HCT116 (cell line): ENCODE data around the gene SUCLG2. TPM values are rescaled to one million over a fixed set of nuclear protein-coding genes. Genes with fewer than 3 reads are reported as not detected.

Source experiments
- ATAC-seq: fragments of 200-7000 bp; cut with Tn5 transposase; 2 replicates; pipeline ENCODE4 v1.9.1; 2020; ENCODE audit warnings: mild to moderate bottlenecking, moderate library complexity
- BruUV-seq: library from RNA; stranded (reverse); fragments of 400-500 nt; replicated peaks from 2 replicates; lab custom pipeline; 2021; lab: Mats Ljungman, UMichigan
- CTCF ChIA-PET: fragments of 300-600 bp; sonication (Branson Sonifier 250); formaldehyde crosslinking; loops from one replicate; lab custom pipeline; 2021; ENCODE audit warnings: antibody characterized with exemption; lab: Charles Lee
- POLR2A ChIA-PET: fragments of 300-600, 350-600 bp; sonication (Branson Sonifier 250); formaldehyde crosslinking; loops from one replicate; lab custom pipeline; 2021; ENCODE audit warnings: antibody characterized with exemption; lab: Charles Lee
- RAD21 ChIA-PET, 2 experiments: fragments of 300-600 bp; sonication (Branson Sonifier 250); formaldehyde crosslinking; loops; one replicate each; lab custom pipeline; 2023; ENCODE audit warnings: low total read pairs in 2 of 2; ENCODE audit not compliant: uncharacterized antibody in 2 of 2, unreplicated experiment in 2 of 2, low non-redundant PET in 1 of 2; lab: Charles Lee
- DNase-seq: peaks from one replicate; pipeline ENCODE4 v3.0.0-alpha.2; 2010; ENCODE audit warnings: low read depth, low spot score
- H2AFZ ChIP-seq: fragments of 200-600 bp; shearing (Covaris generic), sonication (generic); 2 replicates; pipeline ENCODE4 v1.6.1; 2017; ENCODE audit warnings: low read depth, mixed run types, mixed read lengths, antibody characterized with exemption, low read length; ENCODE audit not compliant: poor library complexity, severe bottlenecking
- H3K27ac ChIP-seq: 2 replicates; pipeline ENCODE4 v1.5.1; 2012; ENCODE audit warnings: low read depth, low read length
- H3K27me3 ChIP-seq: fragments of 200-600 bp; sonication (generic); 2 replicates; pipeline ENCODE4 v1.6.1; 2016; ENCODE audit warnings: mixed run types, low read length, mixed read lengths; ENCODE audit not compliant: insufficient read depth
- H3K36me3 ChIP-seq, 2 experiments: fragments of 200-500 bp in 1 of 2; fragments of 200-600 bp in 1 of 2; sonication (Bioruptor generic) in 1 of 2; sonication (generic) in 1 of 2; 2 replicates each; pipeline versions ENCODE4 v1.5.1 to v1.6.1; 2014 to 2016; ENCODE audit warnings: low read length in 2 of 2, inconsistent platforms in 1 of 2, mixed read lengths in 1 of 2, mixed run types in 1 of 2; ENCODE audit not compliant: insufficient read depth in 2 of 2, control insufficient read depth in 1 of 2
- H3K4me1 ChIP-seq, 2 experiments: fragments of 200-600 bp in 1 of 2; sonication (generic) in 1 of 2; 2 replicates each; pipeline versions ENCODE4 v1.5.1 to v1.6.1; 2012 to 2017; ENCODE audit warnings: low read length in 2 of 2, inconsistent platforms in 1 of 2, mild to moderate bottlenecking in 1 of 2, mixed read lengths in 1 of 2, mixed run types in 1 of 2, moderate library complexity in 1 of 2; ENCODE audit not compliant: insufficient read depth in 2 of 2, control insufficient read depth in 1 of 2
- H3K4me2 ChIP-seq: fragments of 200-600 bp; sonication (generic); 2 replicates; pipeline ENCODE4 v1.6.1; 2017; ENCODE audit warnings: mixed run types, low read length, mixed read lengths
- H3K4me3 ChIP-seq, 2 experiments: fragments of 200-600 bp in 1 of 2; sonication (generic) in 1 of 2; replicated peaks in 1 of 2; 2 replicates each; pipeline ENCODE4 v1.5.1; 2011 to 2016; ENCODE audit warnings: low read length in 2 of 2, control low read depth in 1 of 2, low read depth in 1 of 2, mild to moderate bottlenecking in 1 of 2, mixed read lengths in 1 of 2, mixed run types in 1 of 2
- H3K79me2 ChIP-seq: fragments of 200-600 bp; sonication (generic); 2 replicates; pipeline ENCODE4 v1.6.1; 2017; ENCODE audit warnings: mild to moderate bottlenecking, mixed run types, low read length, moderate library complexity, mixed read lengths; ENCODE audit not compliant: insufficient read depth
- H3K9ac ChIP-seq: fragments of 200-600 bp; sonication (generic); 2 replicates; pipeline ENCODE4 v1.6.1; 2016; ENCODE audit warnings: low read length, mixed read lengths
- H3K9me2 ChIP-seq: fragments of 200-600 bp; sonication (generic), shearing (Covaris generic); 2 replicates; pipeline ENCODE4 v1.6.1; 2017; ENCODE audit warnings: mixed run types, mild to moderate bottlenecking, moderate library complexity; ENCODE audit not compliant: insufficient read depth
- H3K9me3 ChIP-seq, 2 experiments: fragments of 200-500 bp in 1 of 2; fragments of 200-600 bp in 1 of 2; sonication (Bioruptor generic) in 1 of 2; sonication (generic) in 1 of 2; 2 replicates each; pipeline ENCODE4 v1.6.1; 2014 to 2017; ENCODE audit warnings: low read length in 2 of 2, mixed read lengths in 2 of 2, inconsistent platforms in 1 of 2, low read depth in 1 of 2, mild to moderate bottlenecking in 1 of 2, mixed run types in 1 of 2, moderate library complexity in 1 of 2; ENCODE audit not compliant: control insufficient read depth in 1 of 2, insufficient read depth in 1 of 2
- H4K20me1 ChIP-seq: fragments of 200-600 bp; sonication (generic), shearing (Covaris generic); 2 replicates; pipeline ENCODE4 v1.6.1; 2017; ENCODE audit warnings: mixed run types, mild to moderate bottlenecking, moderate library complexity; ENCODE audit not compliant: insufficient read depth
- ATF3 ChIP-seq: IDR thresholded peaks from 2 replicates; pipeline ENCODE4 v1.6.1; 2012
- CBX3 ChIP-seq: IDR thresholded peaks from 2 replicates; pipeline ENCODE4 v1.6.1; 2012; ENCODE audit warnings: low read depth
- CTCF ChIP-seq, 3 experiments: fragments of 200-600 bp in 1 of 3; sonication (generic) in 1 of 3; IDR thresholded peaks in 2 of 3; conservative IDR thresholded peaks in 1 of 3; 2 replicates each; pipeline ENCODE4 v1.5.1; 2012 to 2017; ENCODE audit warnings: low read depth in 2 of 3, low read length in 2 of 3, antibody characterized with exemption in 1 of 3, borderline replicate concordance in 1 of 3, control low read depth in 1 of 3, mild to moderate bottlenecking in 1 of 3, mixed read lengths in 1 of 3, mixed run types in 1 of 3, moderate library complexity in 1 of 3; ENCODE audit not compliant: insufficient read depth in 1 of 3
- ELF1 ChIP-seq: IDR thresholded peaks from 2 replicates; pipeline ENCODE4 v1.6.1; 2012; ENCODE audit warnings: low read depth, borderline replicate concordance
- EZH2 ChIP-seq: fragments of 200-600 bp; sonication (generic); IDR thresholded peaks from 2 replicates; pipeline ENCODE4 v1.6.1; 2017; ENCODE audit warnings: antibody characterized with exemption, mixed run types
- EZH2phosphoT487 ChIP-seq: fragments of 200-600 bp; IDR thresholded peaks from 2 replicates; pipeline ENCODE4 v1.6.1; 2018; ENCODE audit warnings: antibody characterized with exemption, borderline replicate concordance
- FOSL1 ChIP-seq: IDR thresholded peaks from 2 replicates; pipeline ENCODE4 v1.6.1; 2012; ENCODE audit warnings: low read depth
- JUND ChIP-seq: IDR thresholded peaks from 2 replicates; pipeline ENCODE4 v1.6.1; 2012
- POLR2A ChIP-seq: IDR thresholded peaks from 2 replicates; pipeline ENCODE4 v1.7.0; 2011; ENCODE audit warnings: borderline replicate concordance; ENCODE audit not compliant: insufficient read depth, insufficient read length; ENCODE audit errors: extremely low read depth
- RAD21 ChIP-seq: IDR thresholded peaks from 2 replicates; pipeline ENCODE4 v1.6.1; 2012; ENCODE audit warnings: low read depth, mild to moderate bottlenecking
- REST ChIP-seq: IDR thresholded peaks from 2 replicates; pipeline ENCODE4 v1.6.1; 2012; ENCODE audit warnings: low read depth
- SIN3A ChIP-seq: IDR thresholded peaks from 2 replicates; pipeline ENCODE4 v1.6.1; 2012; ENCODE audit warnings: low read depth
- SP1 ChIP-seq: IDR thresholded peaks from 2 replicates; pipeline ENCODE4 v1.6.1; 2012; ENCODE audit warnings: low read depth
- SRF ChIP-seq: IDR thresholded peaks from 2 replicates; pipeline ENCODE4 v1.6.1; 2012; ENCODE audit warnings: low read depth
- TCF7L2 ChIP-seq: IDR thresholded peaks from 2 replicates; pipeline ENCODE4 v1.7.0; 2011; ENCODE audit warnings: borderline replicate concordance, inconsistent platforms; ENCODE audit not compliant: insufficient read depth, insufficient read length; ENCODE audit errors: extremely low read depth
- ZBTB33 ChIP-seq: IDR thresholded peaks from 2 replicates; pipeline ENCODE4 v1.6.1; 2011; ENCODE audit warnings: mild to moderate bottlenecking, low read length, moderate library complexity; ENCODE audit not compliant: insufficient replicate concordance; ENCODE audit errors: extremely low read depth
- ZFX ChIP-seq: fragments of 450-650 bp; IDR thresholded peaks from 2 replicates; pipeline ENCODE4 v1.6.1; 2017
- intact Hi-C: fragments of 100-400 bp; cut with micrococcal nuclease; formaldehyde crosslinking; loops from 2 replicates; pipeline ENCODE4 v1.10.0; 2022
- total RNA-seq: library from RNA; stranded (reverse); gene quantifications from one replicate; pipeline ENCODE4 v1.2.1, GENCODE V29; 2021; ENCODE audit not compliant: unreplicated experiment

The SUCLG2 gene
- total RNA-seq, 1 experiment from 2014 or later, result 49.2 TPM

GRCh38 chr3:67450153-67450552, 204.3 kb downstream of the SUCLG2 start:
- intact Hi-C loops, result no loop called here
- Histone ChIP-seq H3K9me2 (no peaks in the 10 kb centered on the region), H3K4me1 (no peaks in the 10 kb centered on the region), H3K9ac (no peak overlapping the region), H3K79me2 (no peaks in the 10 kb centered on the region), H3K27me3 (no peaks in the 10 kb centered on the region), H2AFZ (no peak overlapping the region), H3K4me2 (no peak overlapping the region)
- POLR2A ChIA-PET, result no interaction called here
- no peak for DNase-seq
- CTCF ChIA-PET, result no interaction called here
- TF ChIP-seq ELF1, result no peak
- TF ChIP-seq EZH2, result no peak
- no peak for TF ChIP-seq CBX3
- TF ChIP-seq SRF, result no peak
- TF ChIP-seq JUND, result no peak
- TF ChIP-seq CTCF (IDR thresholded peaks at IDR 0.05 in 2 of 3, conservative IDR thresholded peaks at IDR 0.05 in 1 of 3; ENCODE audit: borderline replicate concordance in 1 of 3, insufficient read depth in 1 of 3, low read depth in 2 of 3, low read length in 2 of 3), result no peak
- TF ChIP-seq EZH2phosphoT487, result no peak
- TF ChIP-seq POLR2A, result no peak
- TF ChIP-seq RAD21, result no peak
- no peak for TF ChIP-seq TCF7L2
- TF ChIP-seq SP1, result no peak
- TF ChIP-seq ZBTB33, result no peak
- no peak for TF ChIP-seq FOSL1
- no peak for TF ChIP-seq ZFX
- TF ChIP-seq ATF3, result no peak
- TF ChIP-seq REST, result no peak
- TF ChIP-seq SIN3A, result no peak
- TF ChIP-seq, all 23 proteins: peak for 0
- no peak for ATAC-seq
- RAD21 ChIA-PET, result no interaction called here
- H3K9me3 ChIP-seq, result no peaks in the 10 kb centered on the region
- no peaks in the 10 kb centered on the region for H4K20me1 ChIP-seq
- H3K27ac ChIP-seq, result no peak overlapping the region
- no TSS peak for BruUV-seq
- no peaks in the 10 kb centered on the region for H3K36me3 ChIP-seq
- no peak overlapping the region for H3K4me3 ChIP-seq
